Measurements from ENCODE around the gene MAP6. TPM values are rescaled to one million over a fixed set of nuclear protein-coding genes. Genes with fewer than 3 reads are reported as not detected.

Gene MAP6
- total and polyA plus RNA-seq, 9 of the 15 experiments (the other 6 are each of a cell fraction or from before 2014, with no cell fraction given), result not detected

DNA sequence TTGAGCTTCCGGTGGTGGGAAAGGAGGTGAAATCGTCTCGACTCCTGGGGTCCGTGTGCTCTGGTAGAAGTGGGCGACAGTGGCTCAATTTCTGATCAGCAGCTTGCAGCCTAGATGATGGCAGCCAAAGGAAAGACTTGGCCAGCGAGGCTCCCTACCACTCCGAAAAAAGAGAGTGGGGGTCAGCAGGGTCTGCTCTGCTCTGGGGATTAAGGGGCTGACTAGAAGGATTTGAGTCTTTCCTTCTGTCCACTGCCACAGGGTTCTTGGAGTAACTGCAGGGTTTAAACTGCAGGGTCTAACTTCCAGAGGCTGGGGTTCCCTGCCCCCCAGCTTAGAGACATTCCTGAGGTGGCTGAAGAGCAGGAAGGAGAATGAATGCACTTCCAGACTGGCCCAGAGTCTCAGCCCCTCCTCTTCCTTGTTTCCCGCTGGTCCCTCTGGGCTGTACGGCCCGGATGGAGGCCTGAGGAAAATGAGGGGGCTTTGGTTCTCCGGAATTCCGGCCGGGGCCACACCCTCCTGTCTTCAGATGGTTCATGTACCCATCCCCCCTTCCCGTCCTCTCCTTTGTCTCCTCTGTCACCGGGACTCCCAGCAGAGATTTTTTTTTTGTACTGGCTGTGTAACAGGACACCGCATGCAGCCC lies 105.9 kb downstream of the MAP6 start (continued):
- TF ChIP-seq ZNF311 (CRISPR knock-in tag; IDR thresholded peaks at IDR 0.05) (0 out of 2 replicates have a peak, but pooled peaks have one; percentile 17), GABPA (tag; conservative IDR thresholded peaks at IDR 0.05; ENCODE audit: low read depth) (peak; percentile 75), ZNF717 (CRISPR knock-in tag; IDR thresholded peaks at IDR 0.05) (no peak), GABPB1 (CRISPR knock-in tag; IDR thresholded peaks at IDR 0.05) (peak; percentile 35; the same call in 1 of the 2 replicates), PCBP1 (IDR thresholded peaks at IDR 0.05; ENCODE audit: low read depth, low read length, poor library complexity, severe bottlenecking) (no peak), GATAD2B (IDR thresholded peaks at IDR 0.05; ENCODE audit: borderline replicate concordance) (0 out of 2 replicates have a peak, but pooled peaks have one; percentile 33), HNRNPUL1 (IDR thresholded peaks at IDR 0.05; ENCODE audit: low read length) (no peak), RNF2 (IDR thresholded peaks at IDR 0.05) (0 out of 2 replicates have a peak, but pooled peaks have one; percentile 18), ZNF24 (IDR thresholded peaks at IDR 0.05) (peak; percentile 10; the same call in 1 of the 2 replicates), SMAD1 (IDR thresholded peaks at IDR 0.05; ENCODE audit: low read depth, low read length, partially characterized antibody) (peak; percentile 7), CTBP1 (IDR thresholded peaks at IDR 0.05; ENCODE audit: borderline replicate concordance) (no peak), RCOR1 (IDR thresholded peaks at IDR 0.05; ENCODE audit: borderline replicate concordance in 1 of 2, low read depth in 2 of 2, low read length in 2 of 2) (peak in 1 of 2 experiments; percentile 86; a peak in 2 of 4 replicates), KAT7 (CRISPR knock-in tag; IDR thresholded peaks at IDR 0.05; ENCODE audit: borderline replicate concordance) (no peak), STAT5B (CRISPR knock-in tag; IDR thresholded peaks at IDR 0.05) (no peak), ZNF766 (CRISPR knock-in tag; conservative IDR thresholded peaks at IDR 0.05) (no peak), YBX1 (IDR thresholded peaks at IDR 0.05) (no peak)
- TF ChIP-seq, protein P1, sequence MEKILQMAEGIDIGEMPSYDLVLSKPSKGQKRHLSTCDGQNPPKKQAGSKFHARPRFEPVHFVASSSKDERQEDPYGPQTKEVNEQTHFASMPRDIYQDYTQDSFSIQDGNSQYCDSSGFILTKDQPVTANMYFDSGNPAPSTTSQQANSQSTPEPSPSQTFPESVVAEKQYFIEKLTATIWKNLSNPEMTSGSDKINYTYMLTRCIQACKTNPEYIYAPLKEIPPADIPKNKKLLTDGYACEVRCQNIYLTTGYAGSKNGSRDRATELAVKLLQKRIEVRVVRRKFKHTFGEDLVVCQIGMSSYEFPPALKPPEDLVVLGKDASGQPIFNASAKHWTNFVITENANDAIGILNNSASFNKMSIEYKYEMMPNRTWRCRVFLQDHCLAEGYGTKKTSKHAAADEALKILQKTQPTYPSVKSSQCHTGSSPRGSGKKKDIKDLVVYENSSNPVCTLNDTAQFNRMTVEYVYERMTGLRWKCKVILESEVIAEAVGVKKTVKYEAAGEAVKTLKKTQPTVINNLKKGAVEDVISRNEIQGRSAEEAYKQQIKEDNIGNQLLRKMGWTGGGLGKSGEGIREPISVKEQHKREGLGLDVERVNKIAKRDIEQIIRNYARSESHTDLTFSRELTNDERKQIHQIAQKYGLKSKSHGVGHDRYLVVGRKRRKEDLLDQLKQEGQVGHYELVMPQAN (IDR thresholded peaks at IDR 0.05; ENCODE audit: borderline replicate concordance), result no peak
- TF ChIP-seq, protein P2, sequence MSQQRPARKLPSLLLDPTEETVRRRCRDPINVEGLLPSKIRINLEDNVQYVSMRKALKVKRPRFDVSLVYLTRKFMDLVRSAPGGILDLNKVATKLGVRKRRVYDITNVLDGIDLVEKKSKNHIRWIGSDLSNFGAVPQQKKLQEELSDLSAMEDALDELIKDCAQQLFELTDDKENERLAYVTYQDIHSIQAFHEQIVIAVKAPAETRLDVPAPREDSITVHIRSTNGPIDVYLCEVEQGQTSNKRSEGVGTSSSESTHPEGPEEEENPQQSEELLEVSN (IDR thresholded peaks at IDR 0.05; ENCODE audit: borderline replicate concordance in 1 of 2, extremely low read depth in 1 of 2, insufficient read depth in 1 of 2, insufficient read length in 1 of 2, low read depth in 1 of 2, low read length in 1 of 2, poor library complexity in 1 of 2, severe bottlenecking in 1 of 2), result peak; percentile 78 to 87
- TF ChIP-seq, protein P3, sequence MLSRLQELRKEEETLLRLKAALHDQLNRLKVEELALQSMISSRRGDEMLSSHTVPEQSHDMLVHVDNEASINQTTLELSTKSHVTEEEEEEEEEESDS (CRISPR knock-in tag; IDR thresholded peaks at IDR 0.05), result no peak
- TF ChIP-seq, protein P4, sequence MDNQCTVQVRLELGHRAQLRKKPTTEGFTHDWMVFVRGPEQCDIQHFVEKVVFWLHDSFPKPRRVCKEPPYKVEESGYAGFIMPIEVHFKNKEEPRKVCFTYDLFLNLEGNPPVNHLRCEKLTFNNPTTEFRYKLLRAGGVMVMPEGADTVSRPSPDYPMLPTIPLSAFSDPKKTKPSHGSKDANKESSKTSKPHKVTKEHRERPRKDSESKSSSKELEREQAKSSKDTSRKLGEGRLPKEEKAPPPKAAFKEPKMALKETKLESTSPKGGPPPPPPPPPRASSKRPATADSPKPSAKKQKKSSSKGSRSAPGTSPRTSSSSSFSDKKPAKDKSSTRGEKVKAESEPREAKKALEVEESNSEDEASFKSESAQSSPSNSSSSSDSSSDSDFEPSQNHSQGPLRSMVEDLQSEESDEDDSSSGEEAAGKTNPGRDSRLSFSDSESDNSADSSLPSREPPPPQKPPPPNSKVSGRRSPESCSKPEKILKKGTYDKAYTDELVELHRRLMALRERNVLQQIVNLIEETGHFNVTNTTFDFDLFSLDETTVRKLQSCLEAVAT (IDR thresholded peaks at IDR 0.05), result no peak
- TF ChIP-seq, protein P5, sequence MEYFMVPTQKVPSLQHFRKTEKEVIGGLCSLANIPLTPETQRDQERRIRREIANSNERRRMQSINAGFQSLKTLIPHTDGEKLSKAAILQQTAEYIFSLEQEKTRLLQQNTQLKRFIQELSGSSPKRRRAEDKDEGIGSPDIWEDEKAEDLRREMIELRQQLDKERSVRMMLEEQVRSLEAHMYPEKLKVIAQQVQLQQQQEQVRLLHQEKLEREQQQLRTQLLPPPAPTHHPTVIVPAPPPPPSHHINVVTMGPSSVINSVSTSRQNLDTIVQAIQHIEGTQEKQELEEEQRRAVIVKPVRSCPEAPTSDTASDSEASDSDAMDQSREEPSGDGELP (CRISPR knock-in tag; IDR thresholded peaks at IDR 0.05; ENCODE audit: borderline replicate concordance), result 0 out of 2 replicates have a peak, but pooled peaks have one; percentile 2

Measured in K562 (cell line).